CD4-positive, alpha-beta T cell (primary cell): ENCODE results near the gene C3. TPM values are rescaled to one million over a fixed set of nuclear protein-coding genes. Genes with fewer than 3 reads are reported as not detected.

Experiments used
- ATAC-seq: fragments of 200-7000 bp; cut with Tn5 transposase; one replicate; pipeline ENCODE4 v1.10.0; 2022; ENCODE audit warnings: mild to moderate bottlenecking; ENCODE audit not compliant: poor library complexity
- CTCF ChIA-PET: fragments of 350-600 bp; sonication (Branson Sonifier 250); formaldehyde crosslinking; loops from one replicate; lab custom pipeline; 2021; ENCODE audit warnings: antibody characterized with exemption, inconsistent platforms; lab: Charles Lee
- POLR2A ChIA-PET: fragments of 350-600 bp; sonication (Branson Sonifier 250); formaldehyde crosslinking; loops from one replicate; lab custom pipeline; 2021; ENCODE audit warnings: antibody characterized with exemption, inconsistent platforms; lab: Charles Lee
- DNase-seq, 14 experiments: peaks; one replicate each; pipeline ENCODE4 v3.0.0-alpha.2; 2013 to 2020; ENCODE audit warnings: mixed read lengths in 2 of 14
- H3K27ac ChIP-seq, 2 donors: one replicate each; pipeline versions ENCODE4 v1.5.1 to v1.7.0; 2013; ENCODE audit warnings: low read length in 2 of 2, low read depth in 1 of 2, mild to moderate bottlenecking in 1 of 2
- H3K27me3 ChIP-seq, 2 experiments: 1 replicate in 1 of 2; 2 replicates in 1 of 2; pipeline versions ENCODE4 v1.6.1 to v1.7.0; 2013; ENCODE audit warnings: low read length in 2 of 2, control low read depth in 1 of 2, mild to moderate bottlenecking in 1 of 2, moderate library complexity in 1 of 2; ENCODE audit not compliant: insufficient read depth in 2 of 2, control insufficient read depth in 1 of 2
- H3K36me3 ChIP-seq: one replicate; pipeline ENCODE4 v1.6.1; 2013; ENCODE audit warnings: low read length, control low read depth; ENCODE audit not compliant: insufficient read depth
- H3K4me1 ChIP-seq: one replicate; pipeline ENCODE4 v1.6.1; 2013; ENCODE audit warnings: low read length, control low read depth; ENCODE audit not compliant: insufficient read depth
- H3K4me3 ChIP-seq: one replicate; pipeline ENCODE4 v1.5.1; 2013; ENCODE audit warnings: mild to moderate bottlenecking, low read length, moderate library complexity
- H3K9me3 ChIP-seq, 2 experiments: 1 replicate in 1 of 2; 2 replicates in 1 of 2; pipeline versions ENCODE4 v1.6.1 to v1.7.0; 2013; ENCODE audit warnings: low read length in 2 of 2, mild to moderate bottlenecking in 2 of 2, control low read depth in 1 of 2, moderate library complexity in 1 of 2; ENCODE audit not compliant: control insufficient read depth in 1 of 2, insufficient read depth in 1 of 2
- H3K27ac Mint-ChIP-seq: one replicate; pipeline ENCODE4 v1.8.0; 2020; ENCODE audit warnings: mixed read lengths
- H3K27me3 Mint-ChIP-seq: one replicate; pipeline ENCODE4 v1.8.0; 2021; ENCODE audit warnings: mixed read lengths
- H3K36me3 Mint-ChIP-seq: one replicate; pipeline ENCODE4 v1.8.0; 2021; ENCODE audit warnings: low read depth, mixed read lengths
- H3K4me1 Mint-ChIP-seq: one replicate; pipeline ENCODE4 v1.8.0; 2021; ENCODE audit warnings: low read depth, mixed read lengths
- H3K4me3 Mint-ChIP-seq: one replicate; pipeline ENCODE4 v1.8.0; 2020; ENCODE audit warnings: mild to moderate bottlenecking, mixed read lengths
- H3K9me3 Mint-ChIP-seq: one replicate; pipeline ENCODE4 v1.8.0; 2020; ENCODE audit warnings: mixed read lengths
- intact Hi-C, 2 experiments: fragments of 100-400 bp; cut with DNase I in 1 of 2; cut with micrococcal nuclease in 1 of 2; formaldehyde crosslinking; loops; one replicate each; pipeline versions ENCODE4 v1.15.1 to v1.9.0; 2023 to 2025; cut with DNase I, micrococcal nuclease
- total RNA-seq, 174 experiments: library from RNA in 2 of 174; stranded (reverse) in 2 of 174; gene quantifications; one replicate each; pipeline ENCODE4 v1.2.3 and lab custom pipeline; 2021 to 2026
- TF ChIP-seq, protein P1 (sequence below): fragments of 200-600 bp; IDR thresholded peaks from one replicate; pipeline ENCODE4 v1.8.0; 2022; ENCODE audit warnings: antibody characterized with exemption, mild to moderate bottlenecking

The C3 gene
- total RNA-seq, 2 experiments from 2014 or later: 0.55 TPM; not detected in 1

DNA sequence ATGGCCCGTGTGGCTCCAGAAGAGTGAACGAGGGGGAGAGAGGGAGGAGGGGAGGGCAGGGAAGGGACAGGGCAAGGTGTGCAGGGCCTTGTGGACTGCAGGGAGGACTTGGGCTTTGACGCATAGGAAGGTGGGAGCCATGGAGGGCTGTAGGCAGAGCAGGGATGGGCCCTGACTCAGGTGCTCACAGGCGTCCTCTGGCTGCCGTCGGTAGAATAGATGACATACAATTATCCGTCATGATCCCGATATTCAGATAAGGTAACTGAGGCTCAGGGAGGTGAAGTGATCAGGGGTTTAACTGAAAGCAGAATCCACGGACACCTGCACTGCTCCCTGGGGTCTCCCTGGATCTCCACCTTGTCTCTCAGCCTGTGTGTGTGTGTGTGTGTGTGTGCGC lies 3.4 kb downstream of the C3 start:
- DNase-seq (peak in 1 of 14 experiments; percentile 22), ATAC-seq (no peak)
- Histone ChIP-seq H3K36me3 (no peaks in the 10 kb centered on the region), H3K27ac (no peak overlapping the region), H3K4me3 (no peak overlapping the region), H3K4me1 (no peaks in the 10 kb centered on the region), H3K9me3 (no peaks in the 10 kb centered on the region), H3K27me3 (no peaks in the 10 kb centered on the region)
- ChIA-PET CTCF (no interaction called here), POLR2A (no interaction called here)
- H3K27me3 Mint-ChIP-seq: peaks cover 4% of the 10 kb centered on the region
- intact Hi-C loops: loop anchor here in 1 of 2 experiments (5.0 kb wide), 1 partner anchor 35 kb away; no protein-coding TSS in a partner anchor
- TF ChIP-seq, protein P1, sequence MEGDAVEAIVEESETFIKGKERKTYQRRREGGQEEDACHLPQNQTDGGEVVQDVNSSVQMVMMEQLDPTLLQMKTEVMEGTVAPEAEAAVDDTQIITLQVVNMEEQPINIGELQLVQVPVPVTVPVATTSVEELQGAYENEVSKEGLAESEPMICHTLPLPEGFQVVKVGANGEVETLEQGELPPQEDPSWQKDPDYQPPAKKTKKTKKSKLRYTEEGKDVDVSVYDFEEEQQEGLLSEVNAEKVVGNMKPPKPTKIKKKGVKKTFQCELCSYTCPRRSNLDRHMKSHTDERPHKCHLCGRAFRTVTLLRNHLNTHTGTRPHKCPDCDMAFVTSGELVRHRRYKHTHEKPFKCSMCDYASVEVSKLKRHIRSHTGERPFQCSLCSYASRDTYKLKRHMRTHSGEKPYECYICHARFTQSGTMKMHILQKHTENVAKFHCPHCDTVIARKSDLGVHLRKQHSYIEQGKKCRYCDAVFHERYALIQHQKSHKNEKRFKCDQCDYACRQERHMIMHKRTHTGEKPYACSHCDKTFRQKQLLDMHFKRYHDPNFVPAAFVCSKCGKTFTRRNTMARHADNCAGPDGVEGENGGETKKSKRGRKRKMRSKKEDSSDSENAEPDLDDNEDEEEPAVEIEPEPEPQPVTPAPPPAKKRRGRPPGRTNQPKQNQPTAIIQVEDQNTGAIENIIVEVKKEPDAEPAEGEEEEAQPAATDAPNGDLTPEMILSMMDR: no peak
- H3K36me3 Mint-ChIP-seq: no peaks in the 10 kb centered on the region
- H3K27ac Mint-ChIP-seq: no peak overlapping the region
- peaks cover 4% of the 10 kb centered on the region for H3K4me1 Mint-ChIP-seq
- no peak overlapping the region for H3K4me3 Mint-ChIP-seq
- no peaks in the 10 kb centered on the region for H3K9me3 Mint-ChIP-seq

DNA sequence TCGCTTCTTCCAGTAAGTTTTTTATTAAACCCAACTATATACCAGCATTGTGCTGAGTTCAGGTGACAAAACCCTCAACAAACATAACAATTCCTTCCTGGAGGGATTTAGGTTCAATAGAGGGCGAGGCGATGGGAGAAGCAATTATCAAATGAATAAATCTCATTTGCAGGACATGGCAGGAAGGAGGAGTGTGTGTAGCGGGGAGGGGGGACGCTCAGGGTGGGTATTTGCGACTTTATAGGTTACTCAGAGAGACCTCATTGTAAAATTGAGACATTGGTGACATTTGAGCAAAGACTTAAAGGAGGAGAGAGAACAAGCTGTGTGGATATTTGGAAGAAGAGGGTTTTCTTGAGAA lies 3.9 kb downstream of the C3 start:
- H3K9me3 ChIP-seq: no peaks in the 10 kb centered on the region
- no peak for DNase-seq
- H3K4me3 Mint-ChIP-seq: no peak overlapping the region
- no peak for ATAC-seq
- CTCF ChIA-PET: no interaction called here
- no peaks in the 10 kb centered on the region for H3K4me1 ChIP-seq
- no peak overlapping the region for H3K27ac ChIP-seq
- H3K4me3 ChIP-seq: no peak overlapping the region
- H3K27me3 Mint-ChIP-seq: peaks cover 7% of the 10 kb centered on the region
- POLR2A ChIA-PET: no interaction called here
- no peaks in the 10 kb centered on the region for H3K36me3 ChIP-seq
- TF ChIP-seq, protein P1: no peak
- H3K27ac Mint-ChIP-seq: no peak overlapping the region
- H3K4me1 Mint-ChIP-seq: peaks cover 4% of the 10 kb centered on the region
- intact Hi-C loops: loop anchor here in 1 of 2 experiments (5.0 kb wide), 1 partner anchor 34 kb away; no protein-coding TSS in a partner anchor
- H3K27me3 ChIP-seq: no peaks in the 10 kb centered on the region
- H3K9me3 Mint-ChIP-seq: no peaks in the 10 kb centered on the region
- no peaks in the 10 kb centered on the region for H3K36me3 Mint-ChIP-seq

DNA sequence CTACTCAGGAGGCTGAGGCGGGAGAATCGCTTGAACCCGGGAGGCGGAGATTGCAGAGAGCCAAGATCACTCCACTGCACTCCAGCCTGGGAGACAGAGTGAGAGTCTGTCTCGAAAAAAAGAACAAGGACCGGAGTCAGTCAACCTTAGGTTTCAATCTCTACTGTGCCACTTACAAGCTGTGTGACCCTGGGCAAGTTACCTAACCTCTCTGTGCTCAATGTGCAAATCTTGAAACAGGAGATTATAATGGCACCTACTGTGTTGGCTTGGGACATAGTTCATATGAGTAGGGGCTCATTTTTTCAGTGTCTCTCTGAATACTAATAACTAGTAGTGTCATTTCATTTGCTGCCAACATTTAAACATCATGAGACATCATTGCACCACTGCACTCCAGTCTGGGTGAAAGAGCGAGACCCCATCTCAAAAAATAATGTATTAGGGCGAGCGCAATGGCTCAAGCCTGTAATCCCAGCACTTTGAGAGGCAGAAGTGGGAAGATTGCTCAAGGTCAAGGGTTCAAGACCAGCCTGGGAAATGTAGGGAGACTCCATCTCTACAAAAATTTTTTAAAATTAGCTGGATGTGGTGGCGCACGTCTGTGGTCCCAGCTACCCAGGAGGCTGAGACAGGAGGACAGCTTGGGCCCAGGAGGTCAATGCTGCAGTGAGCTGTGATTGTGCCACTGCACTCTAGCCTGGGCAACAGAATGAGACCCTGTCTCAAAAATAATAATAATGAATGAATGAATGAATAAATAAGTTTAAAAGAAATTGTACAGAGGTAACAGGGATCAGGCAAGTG lies 5.5 kb downstream of the C3 start:
- no peak overlapping the region for H3K27ac Mint-ChIP-seq
- H3K27me3 Mint-ChIP-seq: peaks cover 23% of the 10 kb centered on the region
- no peaks in the 10 kb centered on the region for H3K9me3 Mint-ChIP-seq
- H3K27me3 ChIP-seq: peaks cover 8 to 11% of the 10 kb centered on the region in 2 experiments
- H3K4me1 ChIP-seq: peaks cover 8% of the 10 kb centered on the region
- peaks cover 17% of the 10 kb centered on the region for H3K4me1 Mint-ChIP-seq
- ATAC-seq (no peak), DNase-seq (no peak)
- ChIA-PET CTCF (no interaction called here), POLR2A (interaction anchor here (0.7 kb wide), 1 partner anchor 1746 kb away, joined by 3 read pairs; no protein-coding TSS in a partner anchor)
- no peak overlapping the region for H3K27ac ChIP-seq
- no peak overlapping the region for H3K4me3 ChIP-seq
- intact Hi-C loops: loop anchor here in 1 of 2 experiments (5.0 kb wide), 1 partner anchor 33 kb away; no protein-coding TSS in a partner anchor
- H3K4me3 Mint-ChIP-seq: no peak overlapping the region
- no peaks in the 10 kb centered on the region for H3K36me3 Mint-ChIP-seq
- TF ChIP-seq, protein P1: no peak
- peaks cover 0 to 7% of the 10 kb centered on the region in 2 experiments for H3K9me3 ChIP-seq
- H3K36me3 ChIP-seq: no peaks in the 10 kb centered on the region
